OCI-LY7 (cell line): ENCODE data around the gene HSPA2. TPM values are rescaled to one million over a fixed set of nuclear protein-coding genes. Genes with fewer than 3 reads are reported as not detected.

Experiments used
- BruUV-seq: library from RNA; stranded (reverse); fragments of 400-500 nt; replicated peaks from 2 replicates; lab custom pipeline; 2021; lab: Mats Ljungman, UMichigan
- CTCF ChIA-PET: fragments of 300-600 bp; sonication (Branson Sonifier 250); formaldehyde crosslinking; loops from one replicate; lab custom pipeline; 2022; ENCODE audit warnings: antibody characterized with exemption; ENCODE audit not compliant: unreplicated experiment; lab: Charles Lee
- POLR2A ChIA-PET: fragments of 300-600 bp; sonication (Branson Sonifier 250); formaldehyde crosslinking; loops from one replicate; lab custom pipeline; 2022; ENCODE audit warnings: antibody characterized with exemption; lab: Charles Lee
- DNase-seq: peaks from one replicate; pipeline ENCODE4 v3.0.0-alpha.2; 2015; ENCODE audit warnings: low spot score
- H2AFZ ChIP-seq: fragments of 200-600 bp; sonication (generic), shearing (Covaris generic); 2 replicates; pipeline ENCODE4 v1.6.1; 2014; ENCODE audit warnings: mild to moderate bottlenecking, antibody characterized with exemption, low read length, moderate library complexity
- H3K27ac ChIP-seq: fragments of 200-600 bp; sonication (generic); 2 replicates; pipeline ENCODE4 v1.5.1; 2014; ENCODE audit warnings: mixed run types, low read depth, mild to moderate bottlenecking, moderate library complexity, low read length, inconsistent platforms; ENCODE audit not compliant: poor library complexity, severe bottlenecking
- H3K36me3 ChIP-seq: fragments of 200-600 bp; sonication (generic); 2 replicates; pipeline ENCODE4 v1.6.1; 2014; ENCODE audit warnings: mild to moderate bottlenecking, antibody characterized with exemption, low read length, moderate library complexity, mixed read lengths; ENCODE audit not compliant: insufficient read depth
- H3K4me1 ChIP-seq: fragments of 200-600 bp; sonication (generic); 2 replicates; pipeline ENCODE4 v1.5.1; 2014; ENCODE audit warnings: mild to moderate bottlenecking, low read length; ENCODE audit not compliant: insufficient read depth, poor library complexity, severe bottlenecking
- H3K4me2 ChIP-seq: fragments of 200-600 bp; sonication (generic); 2 replicates; pipeline ENCODE4 v1.6.1; 2014; ENCODE audit warnings: mild to moderate bottlenecking, low read length
- H3K4me3 ChIP-seq: fragments of 200-600 bp; sonication (generic); 2 replicates; pipeline ENCODE4 v1.5.1; 2014; ENCODE audit warnings: mild to moderate bottlenecking, low read depth, low read length; ENCODE audit not compliant: poor library complexity, severe bottlenecking
- H3K79me2 ChIP-seq: fragments of 200-600 bp; sonication (generic); 2 replicates; pipeline ENCODE4 v1.6.1; 2016; ENCODE audit warnings: low read depth, mild to moderate bottlenecking, low read length, moderate library complexity, mixed read lengths; ENCODE audit not compliant: insufficient read depth
- H3K9me2 ChIP-seq: fragments of 200-600 bp; sonication (generic); 2 replicates; pipeline ENCODE4 v1.6.1; 2016; ENCODE audit warnings: mild to moderate bottlenecking, low read length, mixed read lengths; ENCODE audit not compliant: insufficient read depth
- H3K9me3 ChIP-seq: fragments of 200-600 bp; sonication (generic); 2 replicates; pipeline ENCODE4 v1.6.1; 2014; ENCODE audit warnings: mild to moderate bottlenecking, mixed run types, low read length, mixed read lengths
- H4K20me1 ChIP-seq: fragments of 200-600 bp; sonication (generic); 2 replicates; pipeline ENCODE4 v1.6.1; 2014; ENCODE audit warnings: mild to moderate bottlenecking, antibody characterized with exemption, low read length, moderate library complexity, mixed read lengths; ENCODE audit not compliant: insufficient read depth
- EZH2phosphoT487 ChIP-seq: fragments of 200-600 bp; sonication (generic); IDR thresholded peaks from 2 replicates; pipeline ENCODE4 v1.6.1; 2018; ENCODE audit warnings: low read depth, borderline replicate concordance, mild to moderate bottlenecking, mixed run types, antibody characterized with exemption, low read length, moderate library complexity, mixed read lengths
- intact Hi-C: fragments of 100-400 bp; cut with micrococcal nuclease; formaldehyde crosslinking; loops from one replicate; pipeline ENCODE4 v1.10.0; 2022; ENCODE audit not compliant: unreplicated experiment
- total RNA-seq, 2 experiments: library from RNA; depleted of rRNA in 1 of 2; stranded (reverse); fragments of >200 nt in 1 of 2; shearing (Covaris generic) in 1 of 2; gene quantifications; 2 replicates each; pipeline ENCODE4 v1.2.3, GENCODE V29; 2014 to 2022
- TF ChIP-seq, protein P1 (sequence below): fragments of 200-600 bp; sonication (generic); conservative IDR thresholded peaks from 2 replicates; pipeline ENCODE4 v1.5.1; 2014; ENCODE audit warnings: mild to moderate bottlenecking, antibody characterized with exemption, low read length, moderate library complexity, mixed read lengths

Gene HSPA2
- total RNA-seq, 2 experiments from 2014 or later, result 0.36 to 0.54 TPM

DNA sequence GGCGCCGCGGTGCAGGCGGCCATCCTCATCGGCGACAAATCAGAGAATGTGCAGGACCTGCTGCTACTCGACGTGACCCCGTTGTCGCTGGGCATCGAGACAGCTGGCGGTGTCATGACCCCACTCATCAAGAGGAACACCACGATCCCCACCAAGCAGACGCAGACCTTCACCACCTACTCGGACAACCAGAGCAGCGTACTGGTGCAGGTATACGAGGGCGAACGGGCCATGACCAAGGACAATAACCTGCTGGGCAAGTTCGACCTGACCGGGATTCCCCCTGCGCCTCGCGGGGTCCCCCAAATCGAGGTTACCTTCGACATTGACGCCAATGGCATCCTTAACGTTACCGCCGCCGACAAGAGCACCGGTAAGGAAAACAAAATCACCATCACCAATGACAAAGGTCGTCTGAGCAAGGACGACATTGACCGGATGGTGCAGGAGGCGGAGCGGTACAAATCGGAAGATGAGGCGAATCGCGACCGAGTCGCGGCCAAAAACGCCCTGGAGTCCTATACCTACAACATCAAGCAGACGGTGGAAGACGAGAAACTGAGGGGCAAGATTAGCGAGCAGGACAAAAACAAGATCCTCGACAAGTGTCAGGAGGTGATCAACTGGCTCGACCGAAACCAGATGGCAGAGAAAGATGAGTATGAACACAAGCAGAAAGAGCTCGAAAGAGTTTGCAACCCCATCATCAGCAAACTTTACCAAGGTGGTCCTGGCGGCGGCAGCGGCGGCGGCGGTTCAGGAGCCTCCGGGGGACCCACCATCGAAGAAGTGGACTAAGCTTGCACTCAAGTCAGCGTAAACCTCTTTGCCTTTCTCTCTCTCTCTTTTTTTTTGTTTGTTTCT is 1.7 kb downstream of the HSPA2 start:
- CTCF ChIA-PET, result no interaction called here
- H2AFZ ChIP-seq, result no peak overlapping the region
- no TSS peak for BruUV-seq
- POLR2A ChIA-PET, result interaction anchor here (0.6 kb wide), 1 partner anchor 11 kb away, joined by 3 read pairs; no protein-coding TSS in a partner anchor
- peaks cover 3% of the 10 kb centered on the region for H3K4me1 ChIP-seq
- intact Hi-C loops, result loop anchor here (2.0 kb wide), 1 partner anchor 95 kb away; no protein-coding TSS in a partner anchor
- no peak for DNase-seq
- H3K4me2 ChIP-seq, result no peak overlapping the region
- H3K79me2 ChIP-seq, result no peaks in the 10 kb centered on the region
- no peak overlapping the region for H3K4me3 ChIP-seq
- TF ChIP-seq EZH2phosphoT487, result no peak
- TF ChIP-seq, protein P1, sequence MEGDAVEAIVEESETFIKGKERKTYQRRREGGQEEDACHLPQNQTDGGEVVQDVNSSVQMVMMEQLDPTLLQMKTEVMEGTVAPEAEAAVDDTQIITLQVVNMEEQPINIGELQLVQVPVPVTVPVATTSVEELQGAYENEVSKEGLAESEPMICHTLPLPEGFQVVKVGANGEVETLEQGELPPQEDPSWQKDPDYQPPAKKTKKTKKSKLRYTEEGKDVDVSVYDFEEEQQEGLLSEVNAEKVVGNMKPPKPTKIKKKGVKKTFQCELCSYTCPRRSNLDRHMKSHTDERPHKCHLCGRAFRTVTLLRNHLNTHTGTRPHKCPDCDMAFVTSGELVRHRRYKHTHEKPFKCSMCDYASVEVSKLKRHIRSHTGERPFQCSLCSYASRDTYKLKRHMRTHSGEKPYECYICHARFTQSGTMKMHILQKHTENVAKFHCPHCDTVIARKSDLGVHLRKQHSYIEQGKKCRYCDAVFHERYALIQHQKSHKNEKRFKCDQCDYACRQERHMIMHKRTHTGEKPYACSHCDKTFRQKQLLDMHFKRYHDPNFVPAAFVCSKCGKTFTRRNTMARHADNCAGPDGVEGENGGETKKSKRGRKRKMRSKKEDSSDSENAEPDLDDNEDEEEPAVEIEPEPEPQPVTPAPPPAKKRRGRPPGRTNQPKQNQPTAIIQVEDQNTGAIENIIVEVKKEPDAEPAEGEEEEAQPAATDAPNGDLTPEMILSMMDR, result no peak
- no peaks in the 10 kb centered on the region for H4K20me1 ChIP-seq
- H3K27ac ChIP-seq, result no peak overlapping the region
- H3K36me3 ChIP-seq, result no peaks in the 10 kb centered on the region
- H3K9me3 ChIP-seq, result no peaks in the 10 kb centered on the region
- H3K9me2 ChIP-seq, result no peaks in the 10 kb centered on the region

DNA sequence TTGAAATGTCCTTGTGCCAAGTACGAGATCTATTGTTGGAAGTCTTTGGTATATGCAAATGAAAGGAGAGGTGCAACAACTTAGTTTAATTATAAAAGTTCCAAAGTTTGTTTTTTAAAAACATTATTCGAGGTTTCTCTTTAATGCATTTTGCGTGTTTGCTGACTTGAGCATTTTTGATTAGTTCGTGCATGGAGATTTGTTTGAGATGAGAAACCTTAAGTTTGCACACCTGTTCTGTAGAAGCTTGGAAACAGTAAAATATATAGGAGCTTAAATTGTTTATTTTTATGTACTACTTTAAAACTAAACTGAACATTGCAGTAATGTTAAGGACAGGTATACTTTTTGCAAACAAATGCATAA is 2.3 kb downstream of the HSPA2 start:
- CTCF ChIA-PET, result no interaction called here
- H3K4me3 ChIP-seq, result no peak overlapping the region

More for the DNA sequence above, 2.3 kb downstream of the HSPA2 start:
- no peak for DNase-seq
- Histone ChIP-seq H2AFZ (no peak overlapping the region), H3K4me2 (no peak overlapping the region), H3K27ac (no peak overlapping the region), H4K20me1 (no peaks in the 10 kb centered on the region), H3K4me1 (peaks cover 3% of the 10 kb centered on the region), H3K9me3 (no peaks in the 10 kb centered on the region), H3K9me2 (no peaks in the 10 kb centered on the region), H3K36me3 (no peaks in the 10 kb centered on the region), H3K79me2 (no peaks in the 10 kb centered on the region)
- BruUV-seq, result no TSS peak
- no peak for TF ChIP-seq EZH2phosphoT487
- TF ChIP-seq, protein P1, result no peak
- POLR2A ChIA-PET, result no interaction called here
- intact Hi-C loops, result no loop called here
